ENCODE data around the gene ARL3.
A peak's percentile ranks its signal among the peaks of the same experiment; 100 is the strongest.
"Not testable (repeated sequence)": the region's sequence is repeated elsewhere in the genome, so short reads cannot be mapped to it uniquely, and the experiment has no call there.

The ARL3 gene

DNA sequence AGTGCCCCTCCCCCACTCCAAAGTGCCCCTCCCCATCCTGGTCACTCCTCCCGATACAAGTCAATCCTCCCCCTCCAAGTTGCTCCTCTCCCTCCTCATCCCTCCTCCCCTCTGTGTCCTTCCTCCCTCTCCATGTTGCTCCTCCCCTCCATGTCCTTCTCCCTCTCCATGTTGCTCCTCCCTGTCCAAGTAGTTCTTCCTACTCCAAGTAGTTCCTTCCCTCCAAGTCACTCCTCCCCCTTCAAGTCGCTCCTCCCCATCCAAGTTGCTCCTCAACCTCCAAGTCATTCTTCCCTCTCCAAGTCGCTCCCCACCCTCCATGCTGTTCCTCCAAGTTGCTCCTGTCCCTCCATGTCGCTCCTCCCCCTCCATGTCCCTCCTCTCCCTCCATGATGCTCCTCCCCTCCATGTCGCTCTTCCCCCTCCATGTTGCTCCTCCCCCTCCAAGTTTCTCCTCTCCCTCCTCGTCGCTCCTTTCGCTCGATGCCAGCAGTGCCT is 20.9 kb upstream of the ARL3 start:
- DNase-seq = no peak

DNA sequence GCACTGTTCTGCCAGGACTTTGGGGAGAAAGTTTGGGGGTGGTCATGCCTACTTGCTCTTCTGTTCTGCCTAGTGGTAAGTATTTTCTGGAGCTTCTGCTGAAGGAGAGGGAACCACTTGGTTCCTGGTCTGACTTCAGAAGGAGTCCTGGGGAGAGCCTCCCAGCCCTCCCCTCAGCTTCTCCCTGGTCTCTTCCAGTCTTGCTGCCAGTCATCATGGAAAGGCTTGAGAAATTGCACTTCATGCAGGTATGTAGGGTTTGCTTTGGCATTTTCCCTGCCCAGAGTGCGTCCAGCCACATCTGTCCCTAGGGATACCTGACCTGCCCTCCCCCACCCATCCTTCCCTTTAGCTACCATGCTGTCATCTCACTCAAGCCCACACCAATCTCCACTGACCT is 18.5 kb upstream of the ARL3 start:
- DNase-seq = no peak

DNA sequence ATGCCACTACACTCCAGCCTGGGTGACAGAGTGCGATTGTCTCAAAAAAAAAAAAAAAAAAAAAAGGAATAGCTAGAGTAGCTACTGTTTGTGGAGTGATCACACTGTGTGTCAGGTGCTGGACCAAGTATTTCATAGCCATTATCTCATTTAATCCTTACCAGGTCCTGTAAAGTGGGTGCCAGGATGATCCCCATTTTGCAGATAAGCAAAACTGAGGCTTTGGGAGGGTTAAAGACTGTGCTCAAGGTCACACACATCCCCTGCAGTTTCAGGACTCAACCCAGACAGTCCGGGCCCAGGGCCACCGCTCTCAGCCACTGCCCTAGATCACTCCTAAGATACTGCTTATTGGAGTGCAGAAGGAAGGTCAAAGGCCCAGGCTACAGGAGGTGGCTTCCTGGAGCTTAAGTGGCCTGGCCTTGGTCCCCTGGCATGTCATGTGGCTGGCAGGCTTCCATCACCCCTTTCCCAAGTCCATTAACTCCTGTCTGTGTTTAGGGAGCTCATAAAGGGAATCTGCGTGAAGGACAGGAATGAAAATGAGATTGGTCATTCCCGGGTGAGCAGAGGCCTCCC is 17.1 kb upstream of the ARL3 start:
- DNase-seq = no peak

DNA sequence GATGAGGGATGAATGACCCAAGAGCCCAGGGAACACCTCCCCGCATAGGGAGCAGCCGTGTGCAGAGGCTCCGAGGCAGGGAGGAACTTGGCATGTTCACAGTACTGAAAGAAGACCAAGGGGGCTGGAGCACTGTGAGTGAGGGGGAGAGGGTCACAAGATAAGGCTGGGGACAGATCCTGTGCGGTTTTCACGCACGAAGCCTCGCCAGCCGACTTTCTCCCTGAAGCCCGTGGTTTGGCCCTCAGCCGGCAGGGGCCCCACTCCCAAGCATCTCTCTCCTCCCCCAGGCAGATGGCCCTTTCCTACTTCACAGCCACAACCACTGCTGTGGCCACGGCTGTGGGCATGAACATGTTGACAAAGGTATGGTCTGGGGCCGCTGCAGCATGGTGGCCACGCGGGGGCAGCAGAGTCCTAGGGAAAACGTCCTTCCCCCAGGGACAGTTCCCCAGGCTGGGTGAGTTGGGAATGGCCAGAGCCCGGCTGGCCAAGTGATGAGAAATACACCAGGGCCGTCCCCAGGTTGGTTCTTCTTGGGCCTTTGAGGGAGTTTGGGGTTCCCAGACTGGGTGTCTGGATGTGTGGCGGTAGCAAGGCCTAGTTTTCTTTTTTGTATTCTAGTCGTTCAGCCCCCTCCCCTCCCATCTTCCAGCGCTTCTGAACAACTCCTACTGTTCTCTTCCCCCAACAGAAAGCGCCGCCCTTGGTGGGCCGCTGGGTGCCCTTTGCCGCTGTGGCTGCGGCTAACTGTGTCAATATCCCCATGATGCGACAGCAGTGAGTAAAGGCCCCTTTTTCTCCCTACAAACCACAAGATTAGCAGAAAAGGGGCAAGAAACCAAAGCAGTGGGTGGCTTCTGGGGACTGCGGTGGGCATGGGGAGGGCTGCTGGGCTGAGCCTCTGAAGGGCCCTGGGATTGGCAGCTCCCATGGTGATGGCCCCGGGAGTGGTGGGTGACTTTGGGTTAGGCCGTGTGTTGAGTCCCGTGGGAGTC is 15.1 kb upstream of the ARL3 start:
- peak; percentile 51 for DNase-seq

DNA sequence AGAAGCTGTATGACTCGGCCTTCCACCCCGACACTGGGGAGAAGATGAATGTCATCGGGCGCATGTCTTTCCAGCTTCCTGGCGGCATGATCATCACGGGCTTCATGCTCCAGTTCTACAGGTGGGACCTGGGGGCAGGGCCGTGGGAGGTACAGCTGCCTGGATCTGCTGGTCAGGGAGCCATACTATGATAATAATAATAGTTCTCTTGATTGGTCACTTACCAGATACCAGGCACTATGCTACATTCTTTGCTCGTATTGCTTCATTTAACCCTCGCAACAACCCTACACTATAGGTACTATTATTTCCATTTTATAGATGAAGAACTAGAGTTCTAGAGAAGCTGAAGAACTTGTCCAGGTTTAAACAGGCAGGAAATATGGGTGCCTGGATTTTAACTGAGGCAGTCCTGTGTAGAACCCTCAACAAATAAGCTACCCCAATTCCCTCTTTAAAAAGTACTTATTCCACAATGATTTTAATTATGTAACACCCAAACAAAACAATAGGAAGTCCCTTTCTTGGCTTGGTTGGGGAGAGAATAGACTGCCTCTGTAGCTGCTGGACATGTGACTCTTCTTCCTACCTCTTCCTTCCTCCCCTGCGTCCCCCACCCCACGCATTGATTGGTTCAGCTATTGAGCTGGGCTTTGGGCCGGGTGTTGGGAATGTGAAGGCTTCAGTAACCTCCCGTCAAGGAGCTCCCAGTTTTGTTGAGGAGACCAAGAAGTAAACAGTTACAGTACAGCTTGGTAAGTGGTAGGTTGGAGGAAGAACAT is 13.0 kb upstream of the ARL3 start:
- DNase-seq = no peak

DNA sequence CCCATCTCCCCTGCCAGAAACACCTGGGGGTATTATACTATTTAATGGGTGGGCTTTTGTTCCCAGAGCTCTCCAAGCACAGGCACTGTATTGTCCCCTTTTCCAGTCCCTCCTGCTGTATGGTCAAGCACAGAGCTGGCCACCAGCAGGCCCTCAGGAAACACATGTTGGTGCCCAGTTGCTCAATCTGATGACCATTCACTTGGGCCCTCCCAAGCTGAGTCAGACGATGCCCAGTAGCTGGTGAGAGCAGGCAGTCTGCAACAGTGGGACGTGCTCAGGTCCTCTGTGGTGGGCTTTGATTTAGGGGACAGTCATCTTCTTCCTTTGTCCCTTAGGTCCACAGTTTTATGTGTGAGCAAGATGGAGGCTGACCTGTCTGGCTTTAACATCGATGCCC is 12.1 kb upstream of the ARL3 start:
- no peak for DNase-seq

DNA sequence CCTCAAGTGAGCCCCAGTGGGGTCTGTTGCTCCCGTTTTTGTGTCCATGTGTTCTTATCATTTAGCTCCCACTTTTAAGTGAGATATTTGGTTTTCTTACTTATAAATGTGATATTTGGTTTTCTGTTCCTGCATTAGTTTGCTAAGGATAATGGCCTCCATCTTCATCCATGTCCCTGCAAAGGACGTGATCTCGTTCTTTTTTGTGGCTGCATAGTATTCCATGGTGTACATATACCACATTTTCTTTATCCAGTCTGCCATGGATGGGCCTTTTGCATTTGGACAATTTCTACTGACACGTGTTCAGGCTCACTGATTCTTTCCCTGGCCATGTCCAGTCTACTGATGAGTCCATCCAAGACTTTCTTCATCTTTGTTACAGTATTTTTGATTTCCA is 9.8 kb upstream of the ARL3 start:
- DNase-seq = no peak

DNA sequence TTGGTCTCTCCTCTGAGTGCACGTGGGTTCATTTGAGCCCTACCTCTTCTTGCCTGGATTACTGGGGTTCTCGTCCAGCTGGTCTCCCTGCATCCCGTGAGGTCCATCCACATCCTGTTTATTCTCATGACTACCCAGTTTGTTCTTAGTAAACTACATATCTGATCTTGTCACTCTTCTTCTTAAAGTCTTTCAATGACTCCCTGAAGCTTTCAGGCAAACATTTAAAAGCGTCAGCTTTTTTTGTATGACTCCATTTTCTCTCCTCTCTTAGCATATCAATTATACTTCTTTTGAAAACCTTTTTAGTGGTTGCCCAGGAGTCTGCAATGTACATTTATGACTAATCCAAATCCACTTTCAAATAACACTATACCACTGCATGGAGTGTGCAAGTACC is 7.8 kb upstream of the ARL3 start:
- DNase-seq = no peak

DNA sequence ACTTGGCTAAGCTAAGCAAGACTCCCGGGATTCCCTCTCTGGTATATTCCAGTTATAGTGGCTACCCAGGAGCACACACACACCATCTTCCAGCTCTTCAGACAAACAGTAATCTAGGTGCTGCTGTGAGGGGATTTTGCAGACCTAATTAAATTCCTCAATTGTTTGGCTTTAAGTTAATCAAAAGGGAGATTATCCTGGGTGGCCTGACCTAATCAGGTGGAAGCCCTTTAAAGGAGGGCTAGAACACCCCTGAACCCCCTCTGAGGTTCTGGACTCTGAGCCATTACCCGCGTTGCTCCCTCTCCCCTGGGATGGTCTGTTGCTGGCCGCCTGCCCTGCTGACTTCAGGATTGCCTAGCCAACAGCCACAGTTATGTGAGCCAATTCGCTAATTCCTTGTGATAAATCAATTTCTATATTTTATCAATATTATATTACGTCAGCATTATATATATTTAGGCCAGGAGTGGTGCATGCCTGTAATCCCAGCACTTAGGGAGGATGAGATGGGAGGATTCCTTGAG is 6.6 kb upstream of the ARL3 start:
- no peak for DNase-seq

DNA sequence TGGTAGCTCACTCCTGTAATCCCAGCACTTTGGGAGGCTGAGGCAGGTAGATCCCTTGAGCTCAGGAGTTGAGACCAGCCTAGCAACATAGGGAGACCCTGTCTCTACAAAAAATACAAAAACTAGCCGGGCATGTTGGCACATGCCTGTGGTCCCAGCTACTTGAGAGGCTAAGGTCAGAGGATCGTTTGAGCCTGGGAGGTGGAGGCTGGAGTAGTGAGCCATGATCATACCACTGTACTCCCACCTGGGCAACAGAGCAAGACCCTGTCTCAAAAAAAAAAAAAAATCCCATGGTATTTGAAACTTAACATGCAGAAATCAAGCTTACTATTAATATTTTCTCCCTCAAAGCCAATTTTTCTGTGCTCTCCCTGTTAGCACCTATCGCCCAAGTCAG is 6.1 kb upstream of the ARL3 start:
- DNase-seq = no peak

DNA sequence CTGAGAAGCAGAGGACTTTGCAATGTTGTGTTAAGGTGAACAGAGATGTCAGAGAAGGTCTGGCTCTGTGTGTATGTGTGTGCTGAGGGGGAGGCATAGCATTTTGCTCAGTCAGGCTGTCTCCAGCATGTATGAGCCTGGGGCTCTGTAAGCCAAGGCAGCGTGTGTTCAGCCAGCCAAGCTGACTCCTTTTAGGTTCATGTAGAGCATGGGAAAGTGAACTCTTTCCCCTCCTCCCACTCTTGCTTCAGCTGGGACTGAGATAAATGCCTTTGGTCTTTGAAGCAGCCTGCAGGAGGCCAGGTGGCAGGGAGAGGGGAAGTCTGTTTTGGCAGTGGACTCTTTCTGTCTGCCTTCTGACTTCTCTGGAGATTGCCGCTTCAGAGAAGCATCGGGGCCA is 4.0 kb upstream of the ARL3 start:
- no peak for DNase-seq

DNA sequence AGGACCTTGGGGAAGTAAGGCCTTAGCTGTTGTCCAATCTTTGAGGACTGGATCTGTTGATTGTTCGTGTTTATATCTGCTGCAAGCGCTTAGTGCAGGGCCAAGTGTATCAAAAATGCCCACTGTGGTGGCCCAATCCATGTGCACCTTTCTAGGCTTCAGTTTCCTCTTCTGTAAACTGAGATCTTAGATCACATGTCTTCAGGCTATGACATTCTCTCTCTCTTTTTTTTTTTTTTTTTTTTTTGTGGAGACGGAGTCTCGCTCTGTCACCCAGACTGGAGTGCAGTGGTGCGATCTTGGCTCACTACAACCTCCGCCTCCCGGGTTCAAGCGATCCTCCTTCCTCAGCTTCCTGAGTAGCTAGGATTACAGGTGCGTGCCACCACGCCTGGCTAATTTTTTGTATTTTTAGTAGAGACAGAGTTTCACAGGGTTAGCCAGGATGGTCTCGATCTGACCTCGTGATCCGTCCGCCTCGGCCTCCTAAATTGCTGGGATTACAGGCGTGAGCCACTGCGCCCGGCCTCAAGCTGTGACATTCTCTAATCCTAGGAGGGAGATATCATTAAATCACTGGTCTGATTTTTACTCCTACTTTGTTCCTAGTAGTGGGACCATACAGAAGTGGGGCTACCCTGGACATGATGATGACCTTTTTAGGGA is 2.8 kb upstream of the ARL3 start:
- DNase-seq = not testable (repeated sequence)

DNA sequence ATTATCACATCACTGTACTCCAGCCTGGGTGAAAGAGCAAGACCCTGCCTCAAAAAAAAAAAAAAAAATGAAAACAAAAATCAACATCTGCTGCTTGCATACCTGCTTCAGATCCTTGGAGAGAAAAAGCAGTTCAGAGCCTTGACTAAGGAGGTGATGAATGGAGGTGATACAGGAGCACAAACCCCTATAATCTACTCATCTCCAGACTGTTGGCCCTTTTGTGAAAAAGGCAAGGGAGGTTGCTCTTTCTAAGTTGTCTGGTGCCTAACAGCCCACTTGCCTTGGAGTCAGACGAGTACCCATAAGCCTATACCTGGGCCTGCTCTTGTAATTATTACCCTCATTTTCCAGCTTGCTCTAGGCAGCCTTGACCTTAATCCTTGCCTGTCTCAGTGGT is 1.7 kb upstream of the ARL3 start:
- no peak for DNase-seq

DNA sequence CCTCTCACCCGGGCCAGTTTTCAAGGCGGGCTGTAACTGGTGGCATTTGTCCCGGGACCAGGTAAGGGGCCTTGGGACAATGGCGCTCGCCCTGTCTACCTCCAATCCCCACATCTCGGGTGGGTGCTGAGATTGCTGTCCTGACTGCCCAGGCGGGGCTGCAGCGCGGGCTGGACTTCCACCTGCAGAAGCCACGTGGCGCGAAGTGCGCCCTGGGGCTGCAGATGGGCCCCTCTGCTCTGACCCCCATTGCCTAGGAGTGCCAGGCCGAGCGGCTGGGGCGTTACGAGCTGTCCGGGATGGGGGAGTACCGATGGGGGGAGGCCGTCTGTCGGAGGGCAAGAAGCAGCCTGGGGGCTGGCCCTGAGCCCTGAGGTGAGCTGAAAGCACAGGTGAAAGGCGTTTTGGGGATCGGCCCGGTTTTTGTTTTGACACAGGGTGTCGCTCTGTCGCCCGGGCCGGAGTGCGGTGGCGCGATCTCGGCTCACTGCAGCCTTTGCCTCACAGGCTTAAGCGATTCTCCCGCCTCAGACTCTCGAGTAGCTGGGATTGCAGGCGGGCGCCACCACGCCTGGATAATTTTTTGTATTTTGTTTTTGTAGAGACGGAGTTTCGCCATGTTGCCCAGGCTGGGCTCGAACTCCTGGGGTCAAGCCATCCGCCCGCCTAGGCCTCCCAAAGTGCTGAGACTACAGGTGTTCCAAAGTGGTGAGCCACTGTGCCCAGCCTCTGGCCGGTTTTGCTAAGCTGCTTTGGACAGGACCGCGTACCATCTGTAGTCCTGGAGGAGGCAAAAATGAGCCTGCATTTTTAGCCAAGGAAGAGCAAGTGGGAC is 641 bp upstream of the ARL3 start, which contains the start of gene SFXN2:
Gene SFXN2 (plus strand): TSS at position 16 of the 835 bp plus-strand sequence. CDS start 12,001 bp downstream, outside the sequence.
- DNase-seq = peak; percentile 57

DNA sequence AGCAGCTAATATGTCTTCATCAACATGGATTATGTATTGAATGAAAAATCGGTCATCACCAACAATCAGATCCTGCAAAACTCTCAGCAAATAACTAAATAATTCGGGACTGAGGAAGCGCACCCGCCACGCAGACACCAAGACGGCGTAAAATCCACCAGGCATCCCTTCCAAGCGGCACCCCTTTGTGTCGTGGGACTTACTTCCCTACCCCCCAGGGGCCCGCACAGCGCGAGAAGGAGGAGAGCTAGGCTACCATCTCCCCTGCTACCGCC is 721 bp downstream of the ARL3 start:
- peak; percentile 74 for DNase-seq

DNA sequence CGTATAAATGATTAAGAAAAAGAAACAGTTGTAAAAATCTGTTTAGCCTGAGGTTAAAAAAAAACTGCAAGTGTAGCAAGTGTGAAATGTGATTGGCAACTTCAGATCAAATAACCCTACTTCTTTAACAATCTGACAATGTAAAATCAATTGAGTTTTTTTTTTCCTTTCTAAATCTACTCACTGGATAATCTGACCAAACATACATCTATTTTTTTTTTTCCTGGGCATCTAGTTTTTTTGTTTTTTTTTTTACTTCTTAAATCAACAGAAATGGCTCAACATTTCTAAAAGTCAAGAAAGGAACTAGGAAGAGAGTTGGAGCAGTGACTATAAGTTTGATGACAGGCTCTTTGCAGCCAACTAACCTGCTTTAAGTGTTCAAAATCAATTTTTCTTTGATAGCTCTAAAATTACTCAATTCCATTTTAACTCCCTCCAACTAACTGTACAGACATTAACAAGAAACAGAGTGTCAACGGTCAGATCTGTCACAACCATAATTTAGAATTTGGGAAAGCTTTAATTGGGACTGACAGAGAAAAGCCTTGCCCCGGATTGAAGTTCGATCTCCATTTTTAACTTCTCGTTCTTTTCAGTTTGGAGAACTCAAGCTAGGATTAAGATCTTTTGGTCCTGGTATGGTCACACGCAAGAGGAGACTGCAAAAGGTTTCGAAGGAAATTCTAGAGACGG is 1.2 kb downstream of the ARL3 start:
- no peak for DNase-seq

DNA sequence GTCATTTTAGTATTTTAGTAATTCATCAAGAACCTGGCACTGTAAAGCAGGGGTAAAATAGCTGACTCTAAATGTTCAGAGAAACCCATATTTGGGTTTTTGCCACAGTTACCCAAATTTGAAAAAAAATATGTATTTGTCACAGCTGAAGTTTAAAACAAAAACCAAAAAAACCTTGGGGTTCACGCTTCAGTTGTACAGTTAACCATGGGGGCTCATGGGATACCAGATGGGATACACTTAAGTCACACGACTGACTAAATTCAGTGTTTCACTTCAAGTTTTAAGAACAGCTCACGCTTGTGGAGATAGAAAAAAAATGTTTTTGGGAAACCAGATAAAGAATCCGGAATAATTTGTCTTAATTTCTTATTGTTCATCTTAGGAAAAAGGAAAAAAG is 2.1 kb downstream of the ARL3 start:
- no peak for DNase-seq

DNA sequence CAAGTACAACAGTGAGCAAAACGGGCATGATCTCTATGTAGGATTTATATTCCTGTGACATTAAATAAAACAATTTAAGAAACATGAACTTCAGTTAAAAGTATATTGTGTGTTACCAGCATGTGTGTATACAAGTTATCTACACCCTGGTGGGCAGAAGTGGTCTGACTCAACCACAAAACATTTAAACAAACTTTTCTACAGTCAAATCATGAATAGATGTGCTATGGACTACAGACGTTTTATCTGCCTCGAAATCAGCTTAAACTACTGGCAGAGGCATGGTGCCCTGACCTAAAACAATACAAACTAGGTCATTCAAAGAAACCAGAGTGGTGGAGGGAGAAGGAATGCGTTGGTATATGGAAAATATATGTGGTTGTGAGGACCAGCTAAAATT is 3.6 kb downstream of the ARL3 start:
- DNase-seq = no peak

DNA sequence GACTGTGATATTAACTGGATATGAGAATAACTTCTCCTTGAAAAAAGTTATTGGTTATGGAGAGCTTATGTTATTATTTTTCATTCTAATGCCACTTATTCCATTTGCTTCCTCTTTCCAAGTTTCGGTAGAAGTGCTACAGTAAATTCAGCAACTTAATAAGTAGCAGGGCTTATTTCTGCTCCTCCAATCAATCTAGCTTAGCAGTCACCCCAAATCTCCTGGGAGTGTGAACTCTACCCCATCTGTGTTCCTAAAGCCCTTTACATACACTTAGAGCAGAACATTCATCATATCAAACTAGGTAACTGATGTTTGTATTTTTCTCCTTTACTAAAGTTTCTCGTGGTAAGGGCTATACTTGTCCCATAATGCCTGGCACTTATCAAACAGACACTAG is 8.7 kb downstream of the ARL3 start:
- no peak for DNase-seq

DNA sequence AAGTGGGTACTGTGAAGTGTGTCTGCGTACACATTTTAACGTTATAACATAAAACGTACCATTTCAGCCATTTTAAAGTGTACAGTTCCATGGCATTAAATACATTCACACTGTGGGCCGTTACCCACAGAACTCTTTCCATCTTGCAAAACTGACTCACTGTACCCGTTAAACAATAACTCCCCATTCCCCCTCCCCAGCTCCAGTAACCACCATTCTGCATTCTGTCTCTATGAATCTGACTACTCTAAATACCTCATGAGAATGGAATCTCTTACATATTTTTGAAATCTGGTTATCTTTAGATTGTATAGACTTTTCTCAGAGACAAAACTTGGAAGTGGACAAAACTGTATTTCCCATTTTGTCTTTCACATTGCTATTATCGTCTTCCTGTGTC is 9.3 kb downstream of the ARL3 start:
- no peak for DNase-seq

DNA sequence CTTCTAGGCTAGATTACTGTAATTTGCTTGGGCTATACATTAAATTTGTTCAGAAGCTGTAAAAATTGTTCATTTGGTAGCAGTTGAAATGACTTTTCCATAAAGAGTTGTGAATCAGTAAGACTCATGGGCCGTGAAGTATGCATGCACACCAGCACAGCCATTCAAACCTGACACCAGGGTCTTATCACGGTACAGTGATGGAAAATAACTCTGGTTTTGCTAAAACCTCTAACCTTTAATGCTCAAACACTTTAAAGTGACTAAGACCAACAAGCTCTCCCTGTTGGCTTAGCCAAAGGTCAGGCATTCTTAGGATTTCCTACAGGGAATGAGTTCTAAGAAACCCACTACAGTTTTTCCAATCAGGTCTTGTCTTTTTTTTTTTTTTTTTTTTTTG is 11.5 kb downstream of the ARL3 start:
- no peak for DNase-seq
